Stomach (tissue), 4 donors: ENCODE results near the gene PLK5.

Source experiments
- EP300 ChIP-seq: sonication (generic); formaldehyde crosslinking; IDR thresholded peaks from one replicate; pipeline ENCODE4 v1.6.1; 2017; ENCODE audit warnings: antibody characterized with exemption
- POLR2A ChIP-seq, 4 donors: fragments of 450-650 bp; IDR thresholded peaks; one replicate each; pipeline ENCODE4 v1.6.1; 2016; ENCODE audit warnings: antibody characterized with exemption in 4 of 4, control low read depth in 2 of 4, mild to moderate bottlenecking in 1 of 4, moderate library complexity in 1 of 4
- POLR2AphosphoS5 ChIP-seq, 3 donors: sonication (generic); formaldehyde crosslinking; IDR thresholded peaks; one replicate each; pipeline ENCODE4 v1.6.1; 2016; ENCODE audit warnings: antibody characterized with exemption in 3 of 3
- TF ChIP-seq, protein P1 (sequence below), 7 experiments: fragments of 450-650 bp in 4 of 7; fragments of 200-600 bp in 3 of 7; sonication (generic) in 3 of 7; IDR thresholded peaks; one replicate each; pipeline ENCODE4 v1.5.1; 2016 to 2019; ENCODE audit warnings: antibody characterized with exemption in 7 of 7, control low read depth in 2 of 7, mild to moderate bottlenecking in 1 of 7

DNA sequence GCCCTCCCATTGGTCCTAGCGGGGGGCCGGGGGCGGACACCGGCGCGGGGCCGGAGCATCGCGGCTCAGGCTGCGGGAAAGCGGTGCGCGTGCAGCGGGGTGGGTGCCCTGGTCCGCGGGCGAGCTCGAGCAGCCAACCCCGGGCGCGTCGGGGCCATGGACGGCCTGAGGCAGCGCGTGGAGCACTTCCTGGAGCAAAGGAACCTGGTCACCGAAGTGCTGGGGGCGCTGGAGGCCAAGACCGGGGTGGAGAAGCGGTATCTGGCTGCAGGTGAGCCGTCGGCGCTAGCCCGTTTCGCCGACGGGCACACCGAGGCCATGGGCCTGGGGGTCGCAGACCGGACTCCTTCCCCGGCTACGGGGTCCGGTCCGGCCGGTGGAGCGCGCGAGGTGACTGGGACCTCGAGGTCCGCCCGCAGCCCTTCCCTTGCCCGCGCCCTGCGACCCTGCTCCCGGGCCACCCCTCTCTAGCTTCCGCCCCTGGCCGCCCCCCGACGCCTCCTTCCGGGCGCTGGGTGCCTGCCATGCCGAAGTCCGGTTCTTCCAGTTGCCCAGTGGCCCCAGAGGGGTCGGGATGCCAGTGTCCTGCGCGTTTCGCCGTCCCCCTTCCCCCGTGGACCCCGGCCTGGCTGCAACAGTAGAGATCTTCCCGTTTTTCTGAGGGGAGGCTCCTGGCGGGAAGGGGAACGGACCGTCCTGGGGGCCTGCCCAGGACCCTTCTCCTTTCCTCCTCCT is 32.6 kb upstream of the PLK5 start, which contains the start of gene REEP6:
- TF ChIP-seq POLR2A (IDR thresholded peaks at IDR 0.05): no peak
- TF ChIP-seq, protein P1, sequence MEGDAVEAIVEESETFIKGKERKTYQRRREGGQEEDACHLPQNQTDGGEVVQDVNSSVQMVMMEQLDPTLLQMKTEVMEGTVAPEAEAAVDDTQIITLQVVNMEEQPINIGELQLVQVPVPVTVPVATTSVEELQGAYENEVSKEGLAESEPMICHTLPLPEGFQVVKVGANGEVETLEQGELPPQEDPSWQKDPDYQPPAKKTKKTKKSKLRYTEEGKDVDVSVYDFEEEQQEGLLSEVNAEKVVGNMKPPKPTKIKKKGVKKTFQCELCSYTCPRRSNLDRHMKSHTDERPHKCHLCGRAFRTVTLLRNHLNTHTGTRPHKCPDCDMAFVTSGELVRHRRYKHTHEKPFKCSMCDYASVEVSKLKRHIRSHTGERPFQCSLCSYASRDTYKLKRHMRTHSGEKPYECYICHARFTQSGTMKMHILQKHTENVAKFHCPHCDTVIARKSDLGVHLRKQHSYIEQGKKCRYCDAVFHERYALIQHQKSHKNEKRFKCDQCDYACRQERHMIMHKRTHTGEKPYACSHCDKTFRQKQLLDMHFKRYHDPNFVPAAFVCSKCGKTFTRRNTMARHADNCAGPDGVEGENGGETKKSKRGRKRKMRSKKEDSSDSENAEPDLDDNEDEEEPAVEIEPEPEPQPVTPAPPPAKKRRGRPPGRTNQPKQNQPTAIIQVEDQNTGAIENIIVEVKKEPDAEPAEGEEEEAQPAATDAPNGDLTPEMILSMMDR (IDR thresholded peaks at IDR 0.05): no peak
- TF ChIP-seq EP300: no peak
- TF ChIP-seq POLR2AphosphoS5 (IDR thresholded peaks at IDR 0.05): no peak
